Measurements from ENCODE around the gene MYO5B.

- TF ChIP-seq EZH2phosphoT487 (IDR thresholded peaks at IDR 0.05; ENCODE audit: low read length) (no peak), EZH2 (optimal IDR thresholded peaks at IDR 0.05; ENCODE audit: low read depth, low read length) (no peak)
- TF ChIP-seq, protein P1, sequence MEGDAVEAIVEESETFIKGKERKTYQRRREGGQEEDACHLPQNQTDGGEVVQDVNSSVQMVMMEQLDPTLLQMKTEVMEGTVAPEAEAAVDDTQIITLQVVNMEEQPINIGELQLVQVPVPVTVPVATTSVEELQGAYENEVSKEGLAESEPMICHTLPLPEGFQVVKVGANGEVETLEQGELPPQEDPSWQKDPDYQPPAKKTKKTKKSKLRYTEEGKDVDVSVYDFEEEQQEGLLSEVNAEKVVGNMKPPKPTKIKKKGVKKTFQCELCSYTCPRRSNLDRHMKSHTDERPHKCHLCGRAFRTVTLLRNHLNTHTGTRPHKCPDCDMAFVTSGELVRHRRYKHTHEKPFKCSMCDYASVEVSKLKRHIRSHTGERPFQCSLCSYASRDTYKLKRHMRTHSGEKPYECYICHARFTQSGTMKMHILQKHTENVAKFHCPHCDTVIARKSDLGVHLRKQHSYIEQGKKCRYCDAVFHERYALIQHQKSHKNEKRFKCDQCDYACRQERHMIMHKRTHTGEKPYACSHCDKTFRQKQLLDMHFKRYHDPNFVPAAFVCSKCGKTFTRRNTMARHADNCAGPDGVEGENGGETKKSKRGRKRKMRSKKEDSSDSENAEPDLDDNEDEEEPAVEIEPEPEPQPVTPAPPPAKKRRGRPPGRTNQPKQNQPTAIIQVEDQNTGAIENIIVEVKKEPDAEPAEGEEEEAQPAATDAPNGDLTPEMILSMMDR (IDR thresholded peaks at IDR 0.05; ENCODE audit: low read length) = no peak
Observed at GRCh38 chr18:50152900-50153299, 42.0 kb downstream of the MYO5B start.
